Stomach (tissue), 4 donors: Measurements from ENCODE around the gene SCN5A.

Experiments used
- POLR2A ChIP-seq, 4 donors: fragments of 450-650 bp; IDR thresholded peaks; one replicate each; pipeline ENCODE4 v1.6.1; 2016; ENCODE audit warnings: antibody characterized with exemption in 4 of 4, control low read depth in 2 of 4, mild to moderate bottlenecking in 1 of 4, moderate library complexity in 1 of 4
- POLR2AphosphoS5 ChIP-seq, 3 donors: sonication (generic); formaldehyde crosslinking; IDR thresholded peaks; one replicate each; pipeline ENCODE4 v1.6.1; 2016; ENCODE audit warnings: antibody characterized with exemption in 3 of 3
- TF ChIP-seq, protein P1 (sequence below), 7 experiments: fragments of 450-650 bp in 4 of 7; fragments of 200-600 bp in 3 of 7; sonication (generic) in 3 of 7; IDR thresholded peaks; one replicate each; pipeline ENCODE4 v1.5.1; 2016 to 2019; ENCODE audit warnings: antibody characterized with exemption in 7 of 7, control low read depth in 2 of 7, mild to moderate bottlenecking in 1 of 7

DNA sequence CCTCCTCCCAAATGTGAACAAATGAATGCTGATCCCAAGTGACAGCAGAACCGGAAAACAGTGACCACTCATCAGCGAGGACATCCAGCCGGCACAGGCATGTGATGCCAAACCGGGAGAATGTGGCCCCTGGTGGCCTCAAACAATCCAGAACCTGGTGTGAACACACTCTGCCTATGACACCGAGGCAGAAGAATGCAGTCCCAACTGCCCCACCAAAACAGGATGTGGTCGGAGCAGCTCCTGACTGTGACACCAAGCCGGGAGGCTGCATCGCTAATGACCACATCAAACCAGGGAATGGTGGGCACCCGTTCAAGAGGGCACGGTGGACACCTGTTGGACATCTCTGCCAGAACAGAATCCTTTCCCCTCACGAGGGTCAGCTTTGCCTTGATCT is 15.4 kb downstream of the SCN5A start:
- TF ChIP-seq, protein P1, sequence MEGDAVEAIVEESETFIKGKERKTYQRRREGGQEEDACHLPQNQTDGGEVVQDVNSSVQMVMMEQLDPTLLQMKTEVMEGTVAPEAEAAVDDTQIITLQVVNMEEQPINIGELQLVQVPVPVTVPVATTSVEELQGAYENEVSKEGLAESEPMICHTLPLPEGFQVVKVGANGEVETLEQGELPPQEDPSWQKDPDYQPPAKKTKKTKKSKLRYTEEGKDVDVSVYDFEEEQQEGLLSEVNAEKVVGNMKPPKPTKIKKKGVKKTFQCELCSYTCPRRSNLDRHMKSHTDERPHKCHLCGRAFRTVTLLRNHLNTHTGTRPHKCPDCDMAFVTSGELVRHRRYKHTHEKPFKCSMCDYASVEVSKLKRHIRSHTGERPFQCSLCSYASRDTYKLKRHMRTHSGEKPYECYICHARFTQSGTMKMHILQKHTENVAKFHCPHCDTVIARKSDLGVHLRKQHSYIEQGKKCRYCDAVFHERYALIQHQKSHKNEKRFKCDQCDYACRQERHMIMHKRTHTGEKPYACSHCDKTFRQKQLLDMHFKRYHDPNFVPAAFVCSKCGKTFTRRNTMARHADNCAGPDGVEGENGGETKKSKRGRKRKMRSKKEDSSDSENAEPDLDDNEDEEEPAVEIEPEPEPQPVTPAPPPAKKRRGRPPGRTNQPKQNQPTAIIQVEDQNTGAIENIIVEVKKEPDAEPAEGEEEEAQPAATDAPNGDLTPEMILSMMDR (IDR thresholded peaks at IDR 0.05) = no peak
- TF ChIP-seq POLR2A (IDR thresholded peaks at IDR 0.05) = no peak
- no peak for TF ChIP-seq POLR2AphosphoS5 (IDR thresholded peaks at IDR 0.05)
